H1 (cell line): ENCODE results near the gene COG4. TPM values are rescaled to one million over a fixed set of nuclear protein-coding genes. Genes with fewer than 3 reads are reported as not detected.

Experiments used
- CHD7 ChIP-seq: fragments of 300-600 bp; sonication (generic); IDR thresholded peaks from 2 replicates; pipeline ENCODE4 v1.7.1; 2012; ENCODE audit warnings: low read length, moderate library complexity, mild to moderate bottlenecking, inconsistent platforms; ENCODE audit not compliant: insufficient replicate concordance
- FOSL1 ChIP-seq: IDR thresholded peaks from 2 replicates; pipeline ENCODE4 v1.6.1; 2011; ENCODE audit warnings: mild to moderate bottlenecking, low read depth, low read length, moderate library complexity; ENCODE audit not compliant: insufficient read depth
- KDM5A ChIP-seq: fragments of 200-600 bp; IDR thresholded peaks from 2 replicates; pipeline ENCODE4 v1.7.1; 2012; ENCODE audit warnings: mild to moderate bottlenecking, low read length, inconsistent platforms, mixed read lengths
- MAX ChIP-seq: IDR thresholded peaks from 2 replicates; pipeline ENCODE4 v1.6.1; 2012; ENCODE audit warnings: inconsistent platforms
- PHF8 ChIP-seq: fragments of 200-600 bp; sonication (generic); conservative IDR thresholded peaks from 2 replicates; pipeline ENCODE4 v1.7.1; 2012; ENCODE audit warnings: low read depth, mild to moderate bottlenecking, inconsistent platforms, low read length, moderate library complexity
- POLR2AphosphoS5 ChIP-seq: IDR thresholded peaks from 2 replicates; pipeline ENCODE4 v1.6.1; 2011; ENCODE audit warnings: low read depth, low read length
- RAD21 ChIP-seq, 2 experiments: IDR thresholded peaks in 1 of 2; conservative IDR thresholded peaks in 1 of 2; 2 replicates each; pipeline ENCODE4 v1.6.1; 2011; ENCODE audit warnings: low read depth in 2 of 2, low read length in 2 of 2, improper control_type of control experiment in 1 of 2, inconsistent platforms in 1 of 2, mild to moderate bottlenecking in 1 of 2, moderate library complexity in 1 of 2
- RXRA ChIP-seq: IDR thresholded peaks from 2 replicates; pipeline ENCODE4 v1.6.1; 2011; ENCODE audit warnings: low read depth, mild to moderate bottlenecking, low read length, moderate library complexity; ENCODE audit not compliant: insufficient read depth
- SIRT6 ChIP-seq: IDR thresholded peaks from one replicate; pipeline ENCODE4 v1.7.1; 2012; ENCODE audit warnings: low read length, inconsistent platforms
- SP4 ChIP-seq: IDR thresholded peaks from 2 replicates; pipeline ENCODE4 v1.6.1; 2012; ENCODE audit warnings: low read length, inconsistent platforms
- SRF ChIP-seq: IDR thresholded peaks from 2 replicates; pipeline ENCODE4 v1.6.1; 2011; ENCODE audit warnings: mild to moderate bottlenecking, low read depth, low read length, moderate library complexity
- TEAD4 ChIP-seq: IDR thresholded peaks from 2 replicates; pipeline ENCODE4 v1.6.1; 2012; ENCODE audit warnings: low read depth, low read length, inconsistent platforms, mixed read lengths
- polyA plus RNA-seq, 7 experiments: library from polyadenylated mRNA; depleted of rRNA in 3 of 7; stranded (reverse) in 5 of 7; unstranded in 2 of 7; fragments of >200 nt in 5 of 7; fragments of 200-250 nt in 2 of 7; gene quantifications; 1 replicate in 5 of 7; 2 replicates in 1 of 7; 4 replicates in 1 of 7; pipeline versions ENCODE4 v1.2.1 to v1.2.3, GENCODE V29; 2011 to 2013; ENCODE audit warnings: missing spikeins in 2 of 7, mixed read lengths in 2 of 7
- total RNA-seq: library from RNA; stranded (reverse); fragmentation: NEBNext Ultra II Directional; extraction: Animal tissue kit (Norgen Biotek cat#: 25700); gene quantifications from 2 replicates; pipeline ENCODE4 v1.2.1, GENCODE V29; 2021

Gene COG4
- total and polyA plus RNA-seq, 2 of the 8 experiments (the other 6 are each of a cell fraction or from before 2014, with no cell fraction given): 46.1 to 50.2 TPM

- no peak for TF ChIP-seq CHD7
- no peak for TF ChIP-seq FOSL1
- no peak for TF ChIP-seq MAX
- no peak for TF ChIP-seq SIRT6
- TF ChIP-seq PHF8: no peak
- no peak for TF ChIP-seq POLR2AphosphoS5
- no peak for TF ChIP-seq TEAD4
- TF ChIP-seq SRF: no peak
- no peak for TF ChIP-seq KDM5A
- TF ChIP-seq RXRA: no peak
- TF ChIP-seq SP4: no peak
- peak; percentile 54 to 65 for TF ChIP-seq RAD21 (IDR thresholded peaks at IDR 0.05 in 1 of 2, conservative IDR thresholded peaks at IDR 0.05 in 1 of 2; ENCODE audit: low read depth in 2 of 2, low read length in 2 of 2)
Measured at GRCh38 chr16:70467113-70467512, 56.2 kb downstream of the COG4 start (continued).
